SKM-1 treated with dmso at 0.1 percent for 144 hours (cell line): ENCODE results near the gene TAF6.

Experiments
- DNase-seq: peaks from one replicate; lab custom pipeline; 2025; ENCODE audit not compliant: unreplicated experiment; lab: John Stamatoyannopoulos, UW

TAF6 gene

DNA sequence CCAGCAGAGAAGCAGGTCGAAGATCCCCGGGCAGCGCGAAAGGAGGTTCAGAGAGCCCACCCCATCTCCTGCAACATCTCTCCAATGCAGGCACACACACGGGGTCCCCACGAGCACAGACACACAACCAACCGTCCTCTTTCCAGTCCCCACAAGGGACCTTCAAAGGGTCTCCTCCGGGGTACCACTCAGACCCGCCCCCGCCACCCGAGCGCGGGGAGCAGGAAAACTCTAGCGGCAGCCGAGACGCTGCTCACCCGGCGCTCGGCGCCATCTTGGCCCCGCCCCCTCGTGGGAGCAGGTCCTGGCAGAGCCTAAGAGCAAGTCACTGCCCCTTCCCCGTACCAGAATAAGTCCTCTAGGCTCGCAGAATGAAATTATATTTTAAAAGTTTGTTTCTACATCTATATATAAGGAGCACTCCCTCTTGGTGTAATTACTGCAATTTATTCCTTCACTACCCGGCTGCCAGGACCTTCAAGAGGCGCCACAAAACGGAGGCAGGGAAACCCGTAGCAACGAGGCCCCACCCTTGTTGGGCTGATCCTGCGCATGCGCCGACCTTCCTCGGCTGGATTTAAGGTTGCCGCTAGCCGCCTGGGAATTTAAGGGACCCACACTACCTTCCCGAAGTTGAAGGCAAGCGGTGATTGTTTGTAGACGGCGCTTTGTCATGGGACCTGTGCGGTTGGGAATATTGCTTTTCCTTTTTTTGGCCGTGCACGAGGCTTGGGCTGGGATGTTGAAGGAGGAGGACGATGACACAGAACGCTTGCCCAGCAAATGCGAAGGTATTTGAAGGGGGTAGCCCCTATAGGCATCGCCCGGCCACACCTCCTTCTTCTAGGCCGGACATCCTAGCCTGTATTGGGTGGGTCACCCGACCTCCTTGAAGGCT is at the start of gene TAF6, which contains the start of gene CNPY4:
Gene TAF6, minus strand, starts transcription at position 287 of the 898 bp plus-strand sequence. CDS start 5,149 bp downstream, outside the sequence.
Gene CNPY4, plus strand, starts transcription at position 563 of the 898 bp plus-strand sequence. Its CDS starts 111 bp downstream, at position 674.
- peak; percentile 94 for DNase-seq

DNA sequence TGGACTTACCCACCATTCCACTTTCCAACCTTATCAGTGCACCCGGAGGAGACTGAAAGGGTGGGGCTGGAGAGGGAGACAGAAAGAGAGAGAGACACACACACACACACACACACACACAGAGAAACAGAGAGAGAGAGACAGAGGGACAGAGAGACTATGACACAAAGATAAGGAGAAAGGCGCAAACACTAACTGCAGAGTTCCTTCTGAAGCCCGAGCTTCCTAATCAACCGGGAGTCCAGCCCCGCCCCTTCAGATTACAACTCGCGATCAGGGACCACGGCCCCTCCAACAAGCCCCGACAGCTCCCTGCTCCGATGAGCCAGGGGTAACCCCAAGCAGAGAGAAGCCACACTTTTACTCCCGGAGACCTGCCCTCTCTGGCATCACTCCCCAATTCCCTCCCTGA is 48.8 kb upstream of the TAF6 start:
- DNase-seq: no peak

- no peak for DNase-seq
Measured at GRCh38 chr7:100166970-100167911, 48.1 kb upstream of the TAF6 start.

DNA sequence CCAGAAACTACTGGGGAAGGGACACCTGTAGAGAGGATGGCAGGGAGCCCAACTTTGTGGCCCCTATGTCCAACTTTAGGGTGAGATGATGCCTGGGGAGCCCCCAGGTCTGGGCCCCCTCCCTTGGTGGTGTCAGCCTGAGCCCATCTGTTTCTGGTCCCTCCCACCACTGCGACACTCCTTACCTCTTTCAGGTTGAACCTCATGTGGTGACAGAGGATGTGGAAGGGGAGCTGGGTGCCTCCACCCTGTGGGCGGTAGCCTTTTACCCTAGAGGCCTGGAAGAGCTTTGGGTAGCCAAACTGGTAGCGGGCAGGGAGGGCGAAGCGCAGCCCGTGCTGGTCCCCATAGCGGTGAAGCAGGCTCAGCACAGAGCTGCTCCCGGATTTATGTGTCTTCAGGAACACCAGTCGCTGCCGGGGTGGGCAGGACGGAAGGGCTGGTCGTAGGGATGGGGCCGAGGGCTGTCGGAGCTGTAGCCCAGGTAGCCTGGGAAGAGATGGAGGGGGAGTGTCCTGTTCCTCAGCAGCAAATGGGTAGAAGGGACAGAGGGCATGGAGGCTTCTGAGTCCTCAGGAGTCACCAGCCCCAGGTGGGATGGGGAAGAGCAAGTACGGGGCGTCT is 47.3 kb upstream of the TAF6 start:
- no peak for DNase-seq

DNA sequence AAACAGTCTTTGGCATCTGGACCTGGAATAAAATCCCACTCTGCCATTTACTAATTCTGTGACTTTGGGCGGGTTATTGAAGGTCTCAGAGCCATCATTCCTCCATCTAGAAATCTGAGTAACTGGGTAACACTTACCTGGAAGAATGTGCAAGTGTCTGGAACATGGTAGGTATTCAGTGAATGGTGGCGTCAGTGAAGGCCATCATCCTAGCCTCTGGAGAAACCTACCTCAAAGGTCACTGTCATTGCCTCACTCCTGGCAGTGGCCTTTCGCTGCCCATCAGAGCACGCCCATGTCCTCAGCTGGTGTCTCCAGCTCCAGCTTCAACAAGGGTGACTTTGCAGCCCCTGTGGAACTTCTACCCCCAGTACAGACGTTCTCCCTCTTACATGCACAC is 44.7 kb upstream of the TAF6 start:
- DNase-seq: no peak

- DNase-seq: no peak
Measured at GRCh38 chr7:100163006-100163531, 43.9 kb upstream of the TAF6 start.

- DNase-seq: no peak
Measured at GRCh38 chr7:100160067-100160466, 40.9 kb upstream of the TAF6 start.

DNA sequence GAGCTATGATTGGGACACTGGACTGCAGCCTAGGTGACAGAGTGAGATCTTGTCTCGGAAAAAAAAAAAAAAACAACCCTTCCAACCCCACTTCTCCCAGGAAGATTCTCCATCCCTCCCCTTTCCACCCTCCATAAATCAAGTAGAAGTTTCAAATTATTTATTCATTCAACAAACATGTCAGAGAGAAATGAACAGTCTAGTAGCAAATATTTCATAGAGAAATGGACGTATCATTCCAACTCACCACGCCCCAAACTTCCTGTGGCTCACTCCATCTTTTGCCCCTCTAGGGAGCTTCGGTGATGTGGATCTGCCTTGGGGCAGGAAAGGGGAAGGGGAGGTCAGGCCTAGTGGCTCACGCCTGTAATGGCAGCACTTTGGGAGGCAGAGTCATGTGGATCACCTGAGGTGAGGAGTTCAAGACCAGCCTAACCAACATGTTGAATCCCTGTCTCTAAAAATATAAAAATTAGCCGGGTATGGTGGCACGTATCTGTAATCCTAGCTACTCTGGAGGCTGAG is 40.0 kb upstream of the TAF6 start:
- DNase-seq: no peak

DNA sequence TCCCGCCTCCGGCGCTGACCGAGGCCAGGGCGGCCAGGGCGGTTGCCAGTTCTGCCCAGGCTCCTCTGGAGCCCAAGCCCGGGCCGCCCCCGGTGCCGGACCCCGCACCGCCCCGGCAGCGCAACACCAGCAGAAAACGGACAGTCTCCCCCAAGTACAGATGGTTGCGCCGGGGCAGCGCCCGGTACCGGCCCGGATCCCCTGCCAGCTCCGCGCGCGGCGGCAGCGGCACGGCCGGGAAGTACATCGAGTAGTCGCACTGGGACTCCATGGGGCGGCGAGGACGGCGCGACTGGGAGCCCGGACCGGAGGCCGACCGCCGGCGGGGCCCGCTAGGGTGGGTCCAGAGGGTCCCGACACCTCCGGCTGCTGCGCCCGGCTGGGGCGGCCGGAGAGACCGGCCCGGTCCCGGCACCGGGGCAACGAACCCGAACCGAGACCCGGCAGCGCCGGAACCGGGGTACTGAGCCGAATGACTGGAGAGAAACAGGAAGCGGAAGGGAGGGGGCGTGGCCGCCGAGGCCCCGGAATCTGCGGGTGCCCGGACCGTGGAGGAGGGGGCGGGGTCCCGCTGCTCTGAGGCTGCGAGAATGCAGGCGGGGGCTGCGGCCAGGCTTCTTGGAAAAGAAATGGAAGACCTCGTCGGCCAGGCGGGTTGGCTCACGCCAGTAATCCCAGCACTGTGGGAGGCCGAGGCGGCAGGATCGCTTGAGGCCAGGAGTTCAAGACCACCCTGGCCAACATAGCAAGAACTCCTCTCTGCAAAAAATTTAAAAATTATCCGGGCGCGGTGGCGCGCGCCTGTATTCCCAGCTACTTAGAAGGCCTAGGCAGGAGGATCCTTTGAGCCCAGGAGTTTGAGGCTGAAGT is 39.3 kb upstream of the TAF6 start, which contains the start of gene TRAPPC14:
Gene TRAPPC14, minus strand, starts transcription at position 495 of the 870 bp plus-strand sequence. Its CDS starts 224 bp downstream, at position 271.
- DNase-seq: peak; percentile 86

DNA sequence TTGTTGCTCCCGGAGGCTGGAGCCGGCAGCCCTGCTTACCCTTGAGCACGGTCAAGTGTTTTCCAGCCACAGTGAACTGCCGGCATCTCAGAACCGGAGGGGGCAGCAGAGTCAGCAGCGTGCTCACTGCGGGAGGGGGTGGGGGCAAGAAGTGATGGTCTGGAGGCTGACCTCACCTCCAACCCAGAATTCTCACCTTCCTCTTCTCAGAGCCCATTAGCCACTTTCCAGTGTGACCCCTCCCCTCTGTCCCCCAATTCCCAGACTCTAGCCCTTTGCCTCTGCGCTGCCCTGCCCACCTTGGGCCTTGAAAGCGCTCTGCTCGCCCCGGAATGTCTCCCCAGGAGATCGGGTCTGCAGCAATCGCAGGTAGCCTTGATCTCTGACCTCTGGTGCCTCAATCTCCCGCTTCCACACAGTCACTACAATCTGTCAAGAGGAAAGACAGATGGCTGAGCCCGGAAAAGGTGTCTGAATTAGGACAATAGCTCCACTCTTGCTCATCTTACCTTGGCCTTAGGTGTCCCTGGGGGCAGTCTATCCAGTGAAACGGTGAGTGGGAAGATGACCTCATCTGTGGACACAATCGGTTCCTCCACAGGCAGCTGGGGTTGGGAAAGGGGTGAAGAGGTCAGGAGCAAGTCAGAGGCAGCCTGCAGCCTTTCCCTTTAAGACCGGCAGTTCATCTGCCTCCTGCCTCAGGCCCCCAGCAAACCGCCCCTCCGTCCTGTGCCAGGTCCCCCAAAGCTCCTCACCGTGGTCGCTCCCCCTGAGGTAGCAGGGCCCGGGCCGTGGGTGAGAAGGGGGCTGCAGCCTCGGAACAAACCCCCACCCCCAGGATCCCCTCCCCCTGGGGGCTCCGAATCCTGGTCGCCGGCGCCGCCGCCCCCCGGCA is 38.4 kb upstream of the TAF6 start:
- peak; percentile 47 for DNase-seq

GRCh38 chr7:100157069-100157333 is 37.8 kb upstream of the TAF6 start:
- DNase-seq: no peak

DNA sequence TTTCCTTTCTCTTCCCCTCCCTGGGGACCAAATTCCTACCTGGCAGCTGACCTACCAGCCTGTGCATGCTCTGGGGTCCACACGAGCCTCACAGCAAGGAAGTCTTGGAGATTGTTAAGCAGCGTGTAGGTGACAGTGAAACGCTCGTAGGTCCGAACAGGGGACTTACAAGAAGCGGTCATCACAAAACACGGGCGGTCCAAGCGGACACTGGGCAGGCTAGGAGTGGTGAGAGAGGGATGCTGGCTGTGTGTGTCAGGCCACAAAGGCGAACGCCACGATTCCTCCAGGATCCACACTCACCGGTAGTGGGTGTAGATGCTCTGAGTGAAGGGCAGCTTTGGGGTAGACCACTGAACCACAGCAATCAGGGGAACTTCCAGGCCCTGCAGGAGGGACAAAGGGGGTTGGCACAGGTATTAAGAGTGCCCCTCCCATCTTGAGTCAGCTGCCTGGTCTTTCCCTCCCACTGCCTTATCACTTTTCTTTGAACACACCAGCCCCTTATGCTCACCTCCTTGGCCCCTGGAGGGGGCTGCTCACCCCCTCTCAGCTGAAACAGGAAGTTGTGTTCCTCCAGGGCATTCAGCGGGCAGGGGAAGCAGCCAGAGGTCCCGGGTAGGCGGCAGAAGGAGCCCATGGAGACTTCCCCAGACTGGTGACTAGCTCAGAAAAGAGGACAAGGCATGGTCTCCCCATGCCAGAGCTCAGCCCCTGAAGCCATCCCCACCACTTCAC is 37.3 kb upstream of the TAF6 start:
- DNase-seq: no peak

DNA sequence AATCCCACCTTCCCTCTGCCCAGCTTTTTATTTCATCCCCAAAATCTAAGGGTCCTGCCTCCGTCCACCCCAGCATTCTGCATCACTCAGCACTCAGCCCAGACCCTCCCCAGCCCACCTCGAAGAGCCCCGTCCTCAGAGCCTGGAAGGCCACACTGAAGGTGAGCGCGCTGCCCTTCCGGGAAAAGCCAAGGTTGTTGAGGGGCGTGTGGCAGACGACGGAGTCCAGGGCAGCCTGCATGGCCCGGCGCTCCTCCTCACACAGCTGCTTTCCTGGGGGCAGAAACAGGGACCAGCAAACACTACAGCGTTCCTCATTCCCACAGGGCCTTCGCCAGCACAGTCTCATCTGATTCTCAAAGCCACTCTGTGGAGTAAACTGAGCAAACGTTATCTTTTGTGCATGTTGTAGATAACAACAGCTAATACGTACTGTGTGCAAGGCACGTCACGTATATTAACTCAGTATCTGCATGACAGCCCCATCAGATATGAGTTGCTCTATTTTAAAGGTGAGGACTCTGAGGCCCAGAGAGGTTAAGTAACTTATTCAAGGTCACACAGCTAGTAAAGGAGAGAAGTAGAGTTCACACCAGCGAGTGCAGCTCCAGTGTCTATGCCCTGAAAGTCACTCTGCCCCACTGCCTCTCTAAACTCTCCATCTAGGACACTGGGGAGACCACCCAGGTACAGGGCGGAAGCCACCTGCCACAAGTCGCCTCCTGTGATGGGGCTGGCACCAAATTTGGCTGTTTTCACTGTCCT is 36.6 kb upstream of the TAF6 start:
- no peak for DNase-seq

DNA sequence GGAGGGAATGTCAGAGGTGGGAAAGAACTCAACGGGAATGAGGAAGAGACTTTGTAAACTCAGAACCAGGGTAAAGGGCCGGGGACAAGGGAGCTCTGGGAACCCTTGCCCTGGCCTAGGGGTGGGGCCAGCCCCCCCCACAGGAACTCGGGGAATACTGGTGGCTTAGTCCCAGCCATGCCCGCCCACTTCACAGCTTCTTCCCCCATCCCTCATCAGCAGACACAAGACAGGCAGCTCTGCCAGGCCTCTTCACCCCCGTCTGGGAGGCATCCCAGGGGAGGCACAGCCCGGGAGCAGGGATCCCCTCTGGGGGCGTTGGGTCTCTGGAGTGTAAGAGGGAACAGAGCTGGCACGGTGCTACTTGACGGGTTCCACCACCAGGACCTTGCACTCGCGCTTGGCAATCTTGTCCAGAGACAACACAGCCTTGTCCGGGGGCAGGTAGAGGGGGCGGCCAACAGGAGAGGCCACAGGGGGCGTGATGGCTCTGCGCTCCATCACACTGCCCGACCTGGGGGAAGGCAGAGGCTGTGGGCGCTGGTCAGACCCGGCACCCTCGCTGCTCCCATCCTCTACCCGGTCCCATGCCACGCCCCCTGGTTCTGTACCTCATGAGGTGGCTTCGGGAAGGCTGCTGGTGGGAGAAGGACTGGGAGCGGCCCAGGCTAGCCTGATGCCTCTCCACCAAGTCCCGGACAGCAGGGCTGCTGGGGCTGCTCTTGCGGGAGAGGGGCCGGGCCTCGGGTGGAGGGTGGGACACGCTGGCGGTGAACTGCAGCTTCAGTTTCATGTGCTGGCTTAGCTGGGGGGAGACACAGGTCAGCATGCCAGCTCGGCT is 35.7 kb upstream of the TAF6 start:
- no peak for DNase-seq

DNA sequence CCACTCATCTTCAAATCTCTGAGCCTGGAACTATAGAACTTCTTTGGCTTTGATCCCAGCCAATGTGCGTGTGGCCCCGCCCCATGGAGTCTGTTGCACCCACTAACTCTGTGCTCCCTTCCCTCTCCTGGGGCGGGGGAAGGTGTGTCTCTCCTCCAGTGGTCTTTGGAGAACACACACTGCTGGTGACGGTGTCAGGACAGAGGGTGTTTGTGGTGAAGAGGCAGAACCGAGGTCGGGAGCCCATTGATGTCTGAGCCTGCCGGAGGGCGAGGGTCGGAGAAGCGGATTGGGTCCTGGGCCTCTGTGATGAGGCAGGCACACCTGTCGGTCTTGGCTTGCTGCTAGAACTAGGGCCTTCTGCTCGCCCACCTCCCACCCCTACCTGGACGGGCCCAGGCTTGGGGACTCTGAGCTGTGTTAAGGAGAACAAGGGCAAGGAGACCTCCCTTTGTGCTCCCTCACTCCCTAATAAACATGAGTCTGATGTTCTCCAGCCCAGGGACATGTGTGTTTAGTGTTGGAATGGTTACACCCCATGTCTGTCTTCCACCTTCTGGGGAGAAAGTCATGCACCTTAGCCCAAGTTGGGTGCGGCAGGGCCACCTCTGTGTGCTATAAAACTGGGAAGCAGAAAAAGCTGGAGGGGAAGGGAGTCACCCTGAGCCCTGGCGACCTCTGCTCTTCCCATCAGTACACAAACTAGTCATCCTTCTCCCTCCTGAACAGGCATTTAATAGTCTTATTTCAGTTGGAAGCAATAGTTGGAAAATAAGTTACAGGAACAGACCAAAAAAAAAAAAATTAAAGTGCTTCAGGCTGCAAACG is 34.8 kb upstream of the TAF6 start:
- DNase-seq: no peak
